Mesendoderm (in vitro differentiated cells): ENCODE measurements around the gene PHLPP1.

ENCODE experiments used
- DNase-seq: peaks from one replicate; pipeline ENCODE4 v3.0.0; 2013
- H2AK5ac ChIP-seq: 2 replicates; pipeline ENCODE4 v1.6.1; 2013; ENCODE audit warnings: low read length, inconsistent platforms
- H2BK120ac ChIP-seq: 2 replicates; pipeline ENCODE4 v1.6.1; 2013; ENCODE audit warnings: low read depth, mild to moderate bottlenecking, low read length, moderate library complexity, mixed read lengths
- H2BK15ac ChIP-seq: replicated peaks from 2 replicates; pipeline ENCODE4 v1.6.1; 2013; ENCODE audit warnings: low read depth, mild to moderate bottlenecking, moderate library complexity
- H2BK5ac ChIP-seq: 2 replicates; pipeline ENCODE4 v1.6.1; 2013; ENCODE audit warnings: low read length, inconsistent platforms
- H3K18ac ChIP-seq: 2 replicates; pipeline ENCODE4 v1.6.1; 2013; ENCODE audit warnings: mild to moderate bottlenecking, low read length, mixed read lengths
- H3K23ac ChIP-seq: one replicate; pipeline ENCODE4 v1.6.1; 2013; ENCODE audit warnings: low read length
- H3K27ac ChIP-seq: 2 replicates; pipeline ENCODE4 v1.5.1; 2013; ENCODE audit warnings: low read depth, mild to moderate bottlenecking, inconsistent platforms, low read length, moderate library complexity
- H3K27me3 ChIP-seq: 2 replicates; pipeline ENCODE4 v1.6.1; 2013; ENCODE audit warnings: low read length, control low read depth, mild to moderate bottlenecking, inconsistent platforms; ENCODE audit not compliant: insufficient read depth, poor library complexity
- H3K36me3 ChIP-seq: 2 replicates; pipeline ENCODE4 v1.6.1; 2013; ENCODE audit warnings: low read length, inconsistent platforms; ENCODE audit not compliant: control insufficient read depth, insufficient read depth
- H3K4ac ChIP-seq: one replicate; pipeline ENCODE4 v1.6.1; 2013; ENCODE audit warnings: low read depth, mild to moderate bottlenecking, low read length, moderate library complexity
- H3K4me1 ChIP-seq: 2 replicates; pipeline ENCODE4 v1.6.1; 2013; ENCODE audit warnings: low read depth, low read length, inconsistent platforms; ENCODE audit not compliant: control insufficient read depth
- H3K4me2 ChIP-seq: 2 replicates; pipeline ENCODE4 v1.6.1; 2013; ENCODE audit warnings: low read length
- H3K4me3 ChIP-seq: 2 replicates; pipeline ENCODE4 v1.5.1; 2013; ENCODE audit warnings: mild to moderate bottlenecking, low read length
- H3K56ac ChIP-seq: one replicate; pipeline ENCODE4 v1.6.1; 2013; ENCODE audit warnings: low read length
- H3K79me1 ChIP-seq: 2 replicates; pipeline ENCODE4 v1.6.1; 2013; ENCODE audit warnings: low read length, inconsistent platforms
- H3K79me2 ChIP-seq: 2 replicates; pipeline ENCODE4 v1.6.1; 2013; ENCODE audit warnings: mild to moderate bottlenecking, low read length; ENCODE audit not compliant: control insufficient read depth, insufficient read depth
- H3K9ac ChIP-seq: 2 replicates; pipeline ENCODE4 v1.6.1; 2013; ENCODE audit warnings: low read length, inconsistent platforms
- H4K5ac ChIP-seq: one replicate; pipeline ENCODE4 v1.6.1; 2013; ENCODE audit warnings: low read length
- H4K8ac ChIP-seq: one replicate; pipeline ENCODE4 v1.6.1; 2013; ENCODE audit warnings: low read depth, mild to moderate bottlenecking, control low read depth, low read length, moderate library complexity
- WGBS: extraction: QIAGEN DNeasy Blood & Tissue Kit; methylation state at CpG from one replicate; pipeline ENCODE4 v1.1.7; 2013; ENCODE audit warnings: low lambda C conversion rate, missing lambda C conversion rate; ENCODE audit not compliant: insufficient coverage; ENCODE audit errors: extremely low coverage; 5-methylcytosine and 5-hydroxymethylcytosine counted together

PHLPP1 gene

GRCh38 chr18:62729487-62730386 lies 14.4 kb downstream of the PHLPP1 start:
- H3K23ac ChIP-seq = no peak overlapping the region
- H2BK5ac ChIP-seq = no peak overlapping the region
- no peaks in the 10 kb centered on the region for H3K27me3 ChIP-seq
- H2AK5ac ChIP-seq = no peak overlapping the region
- H2BK15ac ChIP-seq = no peak overlapping the region
- H2BK120ac ChIP-seq = no peak overlapping the region
- H3K4ac ChIP-seq = no peak overlapping the region
- H4K5ac ChIP-seq = no peak overlapping the region
- no peak overlapping the region for H3K18ac ChIP-seq
- no peaks in the 10 kb centered on the region for H3K4me1 ChIP-seq
- H3K27ac ChIP-seq = no peak overlapping the region
- no CpG with 5 or more reads among the region's 13 CpGs for WGBS
- H3K79me2 ChIP-seq = peaks cover 72% of the 10 kb centered on the region
- H3K79me1 ChIP-seq = peaks cover 2% of the 10 kb centered on the region
- no peak for DNase-seq
- no peaks in the 10 kb centered on the region for H3K36me3 ChIP-seq
- peak overlapping the region; percentile 2 for H3K56ac ChIP-seq
- H3K4me3 ChIP-seq = no peak overlapping the region
- no peak overlapping the region for H4K8ac ChIP-seq
- no peak overlapping the region for H3K9ac ChIP-seq
- H3K4me2 ChIP-seq = no peak overlapping the region

DNA sequence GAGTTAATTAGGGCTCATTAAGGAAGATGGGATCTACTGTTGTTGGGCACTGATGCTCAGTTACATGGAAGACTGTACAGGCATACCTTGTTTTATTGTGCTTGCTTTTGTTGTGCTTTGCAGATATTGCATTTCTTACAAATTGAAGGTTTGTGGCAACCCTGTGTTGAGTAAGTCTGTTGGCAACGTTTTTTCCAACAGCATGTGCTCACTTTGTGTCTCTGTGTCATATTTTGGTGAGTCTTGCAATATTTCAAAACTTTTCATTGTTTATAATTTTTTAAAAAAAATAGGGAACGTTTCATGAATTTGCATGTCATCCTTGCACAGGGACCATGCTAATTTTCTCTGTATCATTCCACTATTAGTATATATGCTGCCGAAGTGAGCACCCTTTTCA lies 15.6 kb downstream of the PHLPP1 start:
- Histone ChIP-seq H3K4me1 (no peaks in the 10 kb centered on the region), H3K9ac (no peak overlapping the region), H3K23ac (no peak overlapping the region), H3K4me3 (no peak overlapping the region), H4K8ac (no peak overlapping the region), H3K79me1 (peaks cover 2% of the 10 kb centered on the region), H2BK15ac (no peak overlapping the region), H3K4ac (no peak overlapping the region), H3K27me3 (no peaks in the 10 kb centered on the region), H3K79me2 (peaks cover 76% of the 10 kb centered on the region), H3K36me3 (no peaks in the 10 kb centered on the region), H2AK5ac (no peak overlapping the region), H4K5ac (no peak overlapping the region), H3K56ac (no peak overlapping the region), H3K4me2 (no peak overlapping the region), H3K27ac (no peak overlapping the region), H2BK120ac (no peak overlapping the region), H2BK5ac (no peak overlapping the region), H3K18ac (no peak overlapping the region)
- WGBS = no CpG with 5 or more reads among the region's 3 CpGs
- no peak for DNase-seq

DNA sequence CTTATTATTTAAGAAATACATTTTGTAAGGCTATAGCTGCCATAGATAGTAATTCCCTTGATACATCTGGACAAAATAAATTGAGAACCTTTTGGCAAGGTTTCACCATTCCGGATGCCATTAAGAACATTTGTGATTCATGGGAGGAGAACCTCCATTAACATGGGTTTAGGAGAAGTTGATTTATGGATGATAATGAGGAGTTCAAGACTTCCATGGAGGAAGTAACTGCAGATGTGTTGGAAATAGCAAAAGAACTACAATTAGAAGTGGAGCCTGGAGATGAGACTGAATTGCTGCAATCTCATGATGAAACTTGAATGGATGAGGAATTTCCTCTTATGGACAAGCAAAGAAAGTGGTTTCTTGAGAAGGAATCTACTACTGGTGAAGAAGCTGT lies 17.3 kb downstream of the PHLPP1 start:
- no peak for DNase-seq
- no peak overlapping the region for H3K4me2 ChIP-seq
- H4K5ac ChIP-seq = no peak overlapping the region

DNA sequence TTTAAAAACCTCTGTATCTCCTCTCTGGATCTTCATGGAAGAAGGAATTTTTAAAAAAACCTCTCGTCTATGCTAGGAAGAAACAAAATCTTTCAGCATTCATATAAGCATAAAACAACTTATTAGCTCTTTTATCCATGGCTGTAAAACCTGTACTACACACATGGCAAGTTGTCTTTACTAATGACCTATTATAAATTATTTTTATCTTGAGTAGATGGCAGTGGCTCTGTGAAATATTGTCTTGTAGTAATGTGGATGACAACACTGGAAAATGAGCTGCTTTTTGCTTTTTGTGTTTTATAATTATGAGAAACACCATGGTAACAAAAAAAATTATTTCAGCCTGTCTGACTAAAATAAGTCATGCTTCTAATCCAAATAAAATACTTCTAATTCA lies 18.9 kb downstream of the PHLPP1 start:
- no peaks in the 10 kb centered on the region for H3K27me3 ChIP-seq
- H3K27ac ChIP-seq = no peak overlapping the region
- no peak for DNase-seq
- no peak overlapping the region for H2BK5ac ChIP-seq
- no peak overlapping the region for H2BK120ac ChIP-seq
- peaks cover 81% of the 10 kb centered on the region for H3K79me2 ChIP-seq
- no peak overlapping the region for H3K18ac ChIP-seq
- no peak overlapping the region for H4K8ac ChIP-seq
- H3K4me3 ChIP-seq = no peak overlapping the region
- no CpG with 5 or more reads among the region's 1 CpG for WGBS
- no peak overlapping the region for H3K23ac ChIP-seq
- no peak overlapping the region for H3K56ac ChIP-seq
- no peak overlapping the region for H3K9ac ChIP-seq
- peaks cover 6% of the 10 kb centered on the region for H3K4me1 ChIP-seq
- no peak overlapping the region for H3K4ac ChIP-seq
- H3K4me2 ChIP-seq = no peak overlapping the region
- H3K36me3 ChIP-seq = no peaks in the 10 kb centered on the region
- no peak overlapping the region for H2AK5ac ChIP-seq
- H4K5ac ChIP-seq = no peak overlapping the region
- H3K79me1 ChIP-seq = peaks cover 7% of the 10 kb centered on the region
- no peak overlapping the region for H2BK15ac ChIP-seq

More for the DNA sequence above, 17.3 kb downstream of the PHLPP1 start:
- Histone ChIP-seq H3K4me3 (no peak overlapping the region), H2BK15ac (no peak overlapping the region), H4K8ac (no peak overlapping the region), H3K27me3 (no peaks in the 10 kb centered on the region), H3K9ac (no peak overlapping the region), H2BK5ac (no peak overlapping the region), H3K18ac (no peak overlapping the region), H3K4me1 (peaks cover 6% of the 10 kb centered on the region), H3K36me3 (no peaks in the 10 kb centered on the region), H2AK5ac (no peak overlapping the region), H3K23ac (no peak overlapping the region), H3K79me1 (peaks cover 7% of the 10 kb centered on the region), H3K56ac (no peak overlapping the region), H3K4ac (no peak overlapping the region), H3K79me2 (peaks cover 84% of the 10 kb centered on the region), H2BK120ac (no peak overlapping the region), H3K27ac (no peak overlapping the region)
- no CpG with 5 or more reads among the region's 1 CpG for WGBS

- Histone ChIP-seq H3K79me2 (peaks cover 80% of the 10 kb centered on the region), H3K27me3 (no peaks in the 10 kb centered on the region), H3K23ac (no peak overlapping the region), H3K79me1 (peaks cover 7% of the 10 kb centered on the region), H2BK120ac (no peak overlapping the region), H3K4me2 (no peak overlapping the region), H4K5ac (no peak overlapping the region), H2AK5ac (no peak overlapping the region), H3K9ac (no peak overlapping the region), H3K56ac (no peak overlapping the region), H3K4ac (no peak overlapping the region), H2BK15ac (no peak overlapping the region), H3K4me3 (no peak overlapping the region), H3K4me1 (peaks cover 7% of the 10 kb centered on the region), H4K8ac (no peak overlapping the region), H3K27ac (no peak overlapping the region), H2BK5ac (no peak overlapping the region), H3K18ac (no peak overlapping the region), H3K36me3 (no peaks in the 10 kb centered on the region)
- no peak for DNase-seq
- WGBS = no CpG with 5 or more reads among the region's 1 CpG
Measured at GRCh38 chr18:62735387-62735786, 20.0 kb downstream of the PHLPP1 start.
